ENCODE measurements around the gene DDRGK1.

GRCh38 chr20:3237011-3237957, 32.8 kb upstream of the DDRGK1 start:
- TF ChIP-seq EZH2 (IDR thresholded peaks at IDR 0.05; ENCODE audit: borderline replicate concordance) (no peak), CTCF (IDR thresholded peaks at IDR 0.05; ENCODE audit: poor library complexity) (no peak), EZH2phosphoT487 (IDR thresholded peaks at IDR 0.05; ENCODE audit: low read depth, severe bottlenecking, unreplicated experiment) (no peak)
